GM21423 (cell line): Measurements from ENCODE around the gene ZGPAT.

Experiments used
- ATAC-seq: cut with Tn5 transposase; IDR thresholded peaks from one replicate; pipeline ENCODE4 v1.9.1; 2021; ENCODE audit warnings: mild to moderate bottlenecking, moderate library complexity; ENCODE audit not compliant: unreplicated experiment

ZGPAT gene

GRCh38 chr20:63732118-63733095 is 24.6 kb downstream of the ZGPAT start:
- ATAC-seq: no peak

- ATAC-seq: no peak
Observed at GRCh38 chr20:63733117-63733516, 25.3 kb downstream of the ZGPAT start.

DNA sequence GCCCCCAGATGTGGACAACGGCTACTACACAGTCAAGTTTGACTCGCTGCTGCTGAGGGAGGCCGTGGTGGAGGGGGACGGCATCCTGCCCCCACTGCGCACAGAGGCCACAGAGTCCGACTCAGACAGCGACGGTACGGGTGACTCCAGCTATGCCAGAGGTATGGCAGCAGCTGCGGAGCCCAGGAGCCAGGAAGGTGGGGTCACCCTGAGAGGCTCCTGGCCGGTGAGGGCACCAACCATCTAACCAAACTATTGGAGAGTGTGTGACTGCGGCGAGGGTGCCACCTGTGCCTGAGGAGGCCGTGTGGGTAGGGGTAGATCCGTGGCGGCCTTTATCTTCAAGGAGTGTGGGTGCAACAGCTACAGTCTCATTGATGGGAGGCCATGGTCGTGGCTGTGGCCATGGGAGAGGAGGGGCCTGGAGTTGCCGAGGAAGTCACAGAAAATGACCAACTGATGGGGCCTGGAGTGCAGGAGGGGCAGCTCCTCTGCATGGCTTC is 25.8 kb downstream of the ZGPAT start:
- no peak for ATAC-seq

DNA sequence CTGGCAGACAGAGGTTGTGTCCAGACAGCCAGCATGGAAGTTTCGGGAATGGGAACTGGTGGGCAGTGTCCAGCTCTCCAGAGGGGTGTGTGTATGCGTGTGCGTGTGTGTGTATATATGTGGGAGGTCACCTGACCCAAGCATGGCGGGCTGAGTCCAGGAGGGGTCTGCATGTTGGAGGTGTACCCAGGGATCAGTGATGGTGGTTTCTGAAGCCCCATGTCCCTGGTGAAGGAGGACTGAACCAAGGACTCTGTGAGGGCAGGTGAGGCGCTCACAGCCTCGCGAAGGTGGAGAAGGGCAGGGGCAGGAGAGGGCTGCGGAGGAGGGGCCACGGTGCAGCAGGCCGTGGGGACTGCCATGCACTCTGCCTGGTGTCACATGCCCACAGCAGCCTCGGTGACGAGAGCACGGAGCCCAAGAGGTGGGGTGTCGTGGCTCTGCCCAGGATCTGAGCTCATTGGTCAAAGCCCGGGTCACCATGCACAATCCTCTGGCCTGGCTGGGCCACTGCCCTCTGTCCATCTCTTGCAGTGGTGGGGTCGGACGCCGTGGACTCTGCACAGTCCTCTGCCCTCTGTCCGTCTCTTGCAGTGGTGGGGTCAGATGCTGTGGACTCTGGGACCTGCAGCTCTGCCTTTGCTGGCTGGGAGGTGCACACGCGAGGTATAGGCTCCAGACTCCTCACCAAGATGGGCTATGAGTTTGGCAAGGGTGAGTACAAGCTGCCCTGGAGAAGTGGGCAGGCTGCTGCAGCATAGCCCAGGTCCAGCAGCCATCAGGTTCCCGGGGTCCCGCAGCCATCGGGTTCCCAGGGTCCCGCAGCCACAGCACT is 26.5 kb downstream of the ZGPAT start:
- ATAC-seq: no peak

DNA sequence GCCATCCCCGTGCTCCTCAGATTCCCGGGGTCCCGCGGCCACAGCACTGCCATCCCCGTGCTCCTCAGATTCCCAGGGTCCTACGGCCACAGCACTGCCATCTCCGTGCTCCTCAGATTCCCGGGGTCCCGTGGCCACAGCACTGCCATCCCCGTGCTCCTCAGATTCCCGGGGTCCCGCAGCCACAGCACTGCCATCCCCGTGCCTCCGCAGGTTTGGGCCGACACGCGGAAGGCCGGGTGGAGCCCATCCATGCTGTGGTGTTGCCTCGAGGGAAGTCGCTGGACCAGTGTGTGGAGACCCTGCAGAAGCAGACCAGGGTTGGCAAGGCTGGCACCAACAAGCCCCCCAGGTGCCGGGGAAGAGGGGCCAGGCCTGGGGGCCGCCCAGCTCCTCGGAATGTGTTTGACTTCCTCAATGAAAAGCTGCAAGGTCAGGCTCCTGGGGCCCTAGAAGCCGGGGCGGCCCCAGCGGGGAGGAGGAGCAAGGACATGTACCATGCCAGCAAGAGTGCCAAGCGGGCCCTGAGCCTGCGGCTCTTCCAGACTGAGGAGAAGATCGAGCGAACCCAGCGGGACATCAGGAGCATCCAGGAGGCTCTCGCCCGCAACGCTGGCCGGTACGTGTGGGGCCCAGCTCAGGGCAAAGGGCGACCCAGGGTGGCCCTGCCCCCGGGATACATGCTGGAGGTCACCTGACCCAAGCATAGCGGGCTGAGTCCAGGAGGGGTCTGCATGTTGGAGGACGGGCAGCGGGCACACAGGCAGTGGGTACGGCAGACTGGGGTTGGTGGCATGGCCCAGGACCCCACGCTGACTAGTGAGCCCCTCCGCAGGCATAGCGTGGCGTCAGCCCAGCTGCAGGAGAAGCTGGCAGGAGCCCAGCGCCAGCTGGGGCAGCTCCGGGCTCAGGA is 27.4 kb downstream of the ZGPAT start:
- ATAC-seq: no peak

DNA sequence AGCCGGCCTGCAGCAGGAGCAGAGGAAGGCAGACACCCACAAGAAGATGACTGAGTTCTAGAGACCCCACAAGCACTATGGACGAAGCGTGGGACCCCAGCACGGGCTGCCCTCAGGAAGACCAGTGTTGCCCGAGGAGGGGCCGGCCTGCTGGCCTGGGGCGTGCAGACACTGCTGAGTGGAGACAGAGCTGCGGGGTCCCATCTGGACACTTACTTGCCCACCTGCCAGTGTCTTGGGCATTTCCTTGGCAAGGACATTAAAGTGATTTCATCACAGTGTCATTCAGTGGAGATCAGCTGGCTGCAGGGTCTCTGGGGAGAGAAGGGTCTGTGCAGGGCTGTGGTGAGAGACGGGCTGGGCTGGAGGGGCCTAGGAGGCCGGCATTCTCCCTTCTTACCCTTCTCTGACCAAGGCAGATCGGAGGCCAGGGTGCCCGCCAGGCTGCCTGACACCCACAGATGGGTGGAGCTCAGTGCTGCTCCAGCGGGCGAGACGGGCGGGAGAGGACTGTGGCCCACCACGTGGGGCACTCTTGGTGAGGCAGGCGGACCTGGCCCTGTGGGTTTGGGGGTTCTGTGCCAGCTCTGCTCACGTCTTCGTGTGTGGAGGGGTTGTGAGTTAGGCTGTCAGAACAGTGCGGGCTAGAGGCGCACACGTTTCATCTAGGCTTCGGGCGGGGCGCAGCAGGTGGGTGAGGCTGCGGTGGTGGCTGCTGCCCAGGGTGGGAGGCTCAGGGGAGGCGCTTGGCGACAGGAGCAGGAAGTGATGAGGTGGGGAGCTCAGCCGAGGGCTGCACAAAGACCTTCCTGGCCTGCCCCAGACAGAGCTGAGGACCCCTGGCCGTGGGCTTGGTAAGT is 28.2 kb downstream of the ZGPAT start, which contains the start of gene LIME1:
Gene LIME1 (plus strand): TSS at position 806 of the 860 bp plus-strand sequence. CDS start 886 bp downstream, outside the sequence.
- no peak for ATAC-seq

DNA sequence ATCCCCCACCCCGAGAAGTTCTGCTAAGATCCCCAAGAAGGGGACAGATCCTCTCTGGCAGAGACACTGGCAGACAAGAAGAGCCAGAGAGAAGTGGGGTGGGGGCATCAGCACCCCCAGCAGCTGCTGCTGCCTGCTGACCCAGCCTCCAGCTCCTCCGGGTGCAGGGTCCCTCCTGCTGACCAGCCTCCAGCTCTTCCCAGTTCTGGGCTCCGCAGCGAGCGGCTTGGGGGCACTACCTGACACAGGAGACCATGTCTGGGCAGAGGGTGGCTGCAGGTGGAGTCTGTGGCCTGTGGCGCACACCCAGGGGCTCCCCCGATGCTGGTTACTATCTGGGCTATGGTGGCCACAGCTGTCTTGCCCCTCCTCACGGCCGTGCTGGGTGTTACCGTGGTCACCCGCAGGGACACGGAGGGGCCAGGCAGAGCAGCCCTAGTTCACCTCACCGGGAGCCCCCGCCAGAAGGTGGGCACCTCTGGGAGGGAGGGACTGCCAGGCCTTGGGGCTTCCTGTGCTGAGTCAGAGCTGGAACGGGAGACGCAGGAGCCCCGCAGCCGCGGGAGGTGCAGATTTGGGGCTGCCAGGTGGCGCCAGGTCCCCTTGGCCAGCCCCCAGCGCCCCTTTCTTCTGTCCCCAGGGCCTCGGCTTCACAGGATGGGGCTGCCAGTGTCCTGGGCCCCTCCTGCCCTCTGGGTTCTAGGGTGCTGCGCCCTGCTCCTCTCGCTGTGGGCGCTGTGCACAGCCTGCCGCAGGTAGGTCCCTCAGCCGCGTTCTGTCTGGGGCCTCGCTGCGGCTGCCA is 29.3 kb downstream of the ZGPAT start:
- no peak for ATAC-seq

DNA sequence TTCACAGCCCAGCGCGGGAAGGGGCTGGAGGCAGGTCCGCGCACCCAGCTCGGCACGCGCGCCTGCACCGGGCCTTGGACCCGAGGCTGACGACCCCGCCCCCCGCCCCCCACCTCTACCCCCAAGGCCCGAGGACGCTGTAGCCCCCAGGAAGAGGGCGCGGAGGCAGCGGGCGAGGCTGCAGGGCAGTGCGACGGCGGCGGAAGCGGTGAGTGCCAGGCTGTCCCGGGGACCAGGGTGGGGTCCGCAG is 29.8 kb downstream of the ZGPAT start:
- no peak for ATAC-seq

- ATAC-seq: no peak
Observed at GRCh38 chr20:63737945-63738686, 30.3 kb downstream of the ZGPAT start.

DNA sequence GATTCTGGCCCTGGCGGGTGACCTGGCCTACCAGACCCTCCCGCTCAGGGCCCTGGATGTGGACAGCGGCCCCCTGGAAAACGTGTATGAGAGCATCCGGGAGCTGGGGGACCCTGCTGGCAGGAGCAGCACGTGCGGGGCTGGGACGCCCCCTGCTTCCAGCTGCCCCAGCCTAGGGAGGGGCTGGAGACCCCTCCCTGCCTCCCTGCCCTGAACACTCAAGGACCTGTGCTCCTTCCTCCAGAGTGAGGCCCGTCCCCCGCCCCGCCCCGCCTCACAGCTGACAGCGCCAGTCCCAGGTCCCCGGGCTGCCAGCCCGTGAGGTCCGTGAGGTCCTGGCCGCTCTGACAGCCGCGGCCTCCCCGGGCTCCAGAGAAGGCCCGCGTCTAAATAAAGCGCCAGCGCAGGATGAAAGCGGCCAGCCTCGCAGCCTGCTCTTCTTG is 30.9 kb downstream of the ZGPAT start:
- ATAC-seq: no peak

GRCh38 chr20:63739130-63740069 is 31.6 kb downstream of the ZGPAT start, which contains the start of gene SLC2A4RG:
Gene SLC2A4RG (plus strand): TSS chr20:63739776. CDS start chr20:63739913, 137 bp downstream.
- peak; percentile 48 for ATAC-seq

- no peak for ATAC-seq
Observed at GRCh38 chr20:63740070-63740626, 32.3 kb downstream of the ZGPAT start.

DNA sequence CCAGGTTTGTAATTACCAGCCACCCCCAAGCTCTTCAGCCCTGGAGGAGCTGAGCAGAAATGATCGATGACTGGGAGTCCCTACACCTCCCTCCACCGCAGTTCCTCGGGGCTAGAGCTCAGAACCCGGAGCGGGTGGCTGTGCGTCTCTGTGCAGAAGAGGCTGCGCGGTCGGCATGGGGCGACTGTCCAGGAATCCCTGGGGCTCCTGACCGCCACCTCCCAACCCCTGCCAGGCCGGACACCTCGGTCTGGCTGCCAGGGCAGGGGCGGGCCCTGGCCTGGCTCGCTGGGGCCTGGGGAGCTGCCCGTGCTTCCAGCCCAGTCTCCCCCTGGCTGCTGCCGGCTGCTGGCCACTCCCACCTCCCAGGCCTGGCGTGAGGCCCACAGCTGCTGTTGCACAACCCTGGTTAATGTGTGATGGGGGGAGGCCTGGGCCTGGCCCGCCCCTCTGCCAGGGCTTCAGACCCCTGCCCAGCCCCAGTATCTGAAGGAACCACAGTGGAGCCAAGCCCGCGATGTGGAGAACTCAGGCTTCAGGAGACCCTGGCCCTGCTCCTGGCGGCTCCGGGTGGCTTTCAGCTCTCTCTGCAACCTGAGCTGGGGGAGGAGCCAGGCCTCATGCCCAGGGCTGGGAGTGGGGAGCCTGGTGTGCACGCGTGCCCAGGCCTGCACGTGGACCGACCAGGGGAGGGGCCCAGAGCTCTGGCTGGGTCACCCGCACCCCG is 33.0 kb downstream of the ZGPAT start:
- ATAC-seq: no peak

- no peak for ATAC-seq
Observed at GRCh38 chr20:63741354-63741675, 33.5 kb downstream of the ZGPAT start.

GRCh38 chr20:63741676-63742380 is 34.0 kb downstream of the ZGPAT start:
- ATAC-seq: no peak
